Fibroblast of skin of abdomen (primary cell): ENCODE measurements around the gene COG2.
"Not testable (repeated sequence)": the region's sequence is repeated elsewhere in the genome, so short reads cannot be mapped to it uniquely, and the experiment has no call there.

Experiments
- DNase-seq: peaks from one replicate; pipeline ENCODE4 v3.0.0-alpha.2; 2013

Gene COG2

DNA sequence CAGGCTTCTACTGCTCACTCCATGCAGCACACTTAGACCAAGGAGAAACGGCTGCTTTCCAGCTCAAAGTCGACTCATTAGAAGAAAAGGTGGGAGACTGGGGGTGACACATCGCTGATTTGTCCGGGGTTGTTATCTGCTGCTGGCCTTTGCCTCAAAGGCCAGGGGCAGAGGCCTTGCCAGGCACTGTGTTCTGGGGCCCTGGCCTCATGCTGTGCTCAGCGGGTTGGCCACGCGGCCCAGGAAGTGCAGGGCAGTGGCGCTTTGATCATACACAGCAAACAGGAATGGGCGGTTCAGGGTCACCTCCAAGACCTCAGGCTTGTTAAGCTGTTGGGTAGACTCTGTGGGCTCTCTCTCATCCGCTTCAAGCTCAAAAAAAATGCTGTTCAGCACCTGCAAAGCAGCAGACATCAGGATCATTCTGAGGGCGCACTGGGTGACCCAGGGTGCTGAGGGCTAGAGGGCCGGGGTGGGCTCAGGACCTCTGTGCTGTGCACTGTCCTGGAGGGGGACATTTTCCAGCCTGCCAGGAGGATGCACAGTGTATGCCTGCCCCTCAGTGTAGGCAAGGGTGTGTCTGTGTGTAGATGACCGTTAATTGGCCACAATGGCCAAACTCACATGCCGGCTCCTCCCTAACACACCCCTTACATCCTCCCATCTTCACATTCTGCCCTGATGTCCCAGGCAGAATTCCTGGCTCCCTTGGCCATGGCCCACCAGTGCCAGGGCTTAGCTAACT, 60.8 kb downstream of the COG2 start:
- no peak for DNase-seq

DNA sequence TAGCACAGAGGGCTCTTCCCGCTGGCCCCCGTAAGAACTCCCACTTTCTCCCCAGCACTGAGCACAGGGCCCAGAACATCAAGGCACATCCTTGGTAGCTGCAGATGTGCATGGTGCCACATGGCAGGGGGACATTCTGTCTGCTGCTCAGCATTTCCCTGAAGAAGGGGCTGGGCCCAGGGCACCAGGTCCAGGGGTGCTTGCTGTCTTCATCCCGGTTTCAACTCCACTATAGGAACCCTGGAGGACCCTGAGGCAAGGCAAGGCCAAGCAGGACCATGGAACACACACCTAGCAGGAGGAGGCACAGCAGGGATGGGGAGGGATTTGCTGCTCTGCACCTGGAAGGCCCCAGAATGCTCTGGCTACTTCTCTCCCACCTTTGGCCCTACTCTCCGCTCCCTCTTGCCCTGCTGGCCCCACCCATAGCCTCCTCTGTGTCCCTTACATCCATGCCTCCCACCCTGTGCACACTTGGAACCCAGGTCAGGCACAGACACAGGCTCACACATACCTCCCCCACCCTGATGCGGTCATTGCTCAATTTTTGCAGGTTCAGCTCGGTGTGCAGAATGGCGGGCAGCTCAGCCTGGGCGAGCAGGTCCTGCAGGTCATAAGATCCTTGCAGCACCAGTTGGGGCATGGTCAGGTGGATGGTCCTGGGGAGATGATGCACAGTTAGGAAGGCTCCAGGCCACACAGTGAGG, 61.6 kb downstream of the COG2 start:
- DNase-seq = no peak

DNA sequence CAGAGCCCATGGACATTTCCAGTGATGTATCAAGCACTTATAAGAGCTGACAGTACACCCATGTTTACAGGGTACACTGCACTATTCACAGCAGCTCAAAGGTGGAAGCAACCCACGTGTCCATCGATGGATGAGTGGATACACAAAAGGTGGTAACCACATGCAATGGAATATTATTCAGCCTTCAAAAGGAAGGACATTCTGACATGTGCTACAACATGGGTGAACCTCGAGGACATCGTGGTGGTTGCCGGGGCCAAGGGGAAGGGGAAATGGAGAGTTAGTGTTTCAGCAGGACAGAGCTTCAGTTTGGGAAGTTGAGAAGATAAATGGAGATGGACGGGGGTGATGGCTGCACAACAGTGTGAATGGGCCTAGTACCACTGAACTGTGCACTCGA, 62.5 kb downstream of the COG2 start:
- no peak for DNase-seq

DNA sequence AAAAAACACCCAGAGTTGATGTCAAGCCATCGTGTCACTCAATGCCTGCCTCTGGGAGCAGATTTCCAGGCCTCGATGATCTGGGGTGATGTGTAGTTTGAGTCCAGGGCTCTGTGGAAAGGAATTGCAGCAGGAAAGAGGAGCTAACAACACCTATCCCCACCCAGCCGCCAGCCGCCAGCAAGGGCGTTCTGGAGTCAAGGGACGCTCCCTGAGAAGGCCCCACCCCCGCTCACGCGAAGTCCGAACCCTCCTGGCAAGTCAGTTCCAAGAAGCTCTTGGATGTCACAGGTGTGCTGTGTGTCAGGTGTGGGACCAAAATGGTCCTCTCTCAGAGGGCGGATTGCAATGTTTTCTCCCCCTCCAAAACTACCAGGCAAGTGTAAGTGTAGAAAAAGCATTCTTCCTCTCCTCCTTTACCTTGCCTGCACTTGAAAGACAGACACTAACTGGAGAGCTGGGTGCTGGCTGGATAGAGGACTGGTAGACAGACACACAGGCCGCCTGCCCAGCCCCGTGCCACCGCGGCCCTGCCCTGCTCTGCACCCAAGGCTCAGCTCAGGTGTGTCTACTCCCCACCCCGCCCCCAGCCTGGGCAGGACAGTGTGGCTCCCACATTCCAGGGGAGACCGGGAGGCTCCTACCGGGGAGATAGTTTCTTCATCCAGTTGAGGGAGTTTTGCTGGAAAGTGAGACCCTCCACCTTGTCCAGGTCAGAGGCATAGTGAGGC, 63.2 kb downstream of the COG2 start:
- no peak for DNase-seq

DNA sequence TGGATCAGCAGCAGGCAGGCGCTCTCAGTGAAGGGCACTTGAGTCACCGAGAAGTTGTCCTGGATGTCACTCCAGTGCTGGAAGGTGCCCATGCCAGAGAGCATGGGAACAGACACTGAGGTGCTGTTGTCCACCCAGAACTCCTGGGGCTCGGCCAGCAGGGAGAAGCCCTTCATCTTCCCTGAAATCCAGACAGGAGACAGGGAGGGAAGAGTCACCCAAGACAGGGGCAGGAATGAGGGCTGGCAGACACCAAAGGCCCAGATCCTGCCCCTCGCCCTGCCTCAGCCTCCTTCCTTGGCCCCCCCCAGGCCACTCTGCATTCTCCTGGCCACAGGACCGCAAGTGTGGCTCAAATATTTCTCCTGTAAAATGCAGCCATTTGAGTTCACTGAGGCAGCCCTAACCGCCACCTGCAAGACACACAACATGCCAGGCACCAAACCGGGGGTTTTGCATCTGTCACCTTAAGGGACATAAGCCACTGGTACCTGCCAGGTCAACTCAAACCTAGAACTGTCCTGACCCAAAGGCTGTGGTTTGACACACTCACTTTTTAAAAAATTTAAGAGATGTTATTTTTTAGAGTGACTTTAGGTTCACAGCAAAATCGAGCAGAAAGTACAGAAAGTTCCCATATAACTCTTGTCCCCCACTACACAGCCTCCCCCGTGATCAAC, 63.9 kb downstream of the COG2 start:
- no peak for DNase-seq

DNA sequence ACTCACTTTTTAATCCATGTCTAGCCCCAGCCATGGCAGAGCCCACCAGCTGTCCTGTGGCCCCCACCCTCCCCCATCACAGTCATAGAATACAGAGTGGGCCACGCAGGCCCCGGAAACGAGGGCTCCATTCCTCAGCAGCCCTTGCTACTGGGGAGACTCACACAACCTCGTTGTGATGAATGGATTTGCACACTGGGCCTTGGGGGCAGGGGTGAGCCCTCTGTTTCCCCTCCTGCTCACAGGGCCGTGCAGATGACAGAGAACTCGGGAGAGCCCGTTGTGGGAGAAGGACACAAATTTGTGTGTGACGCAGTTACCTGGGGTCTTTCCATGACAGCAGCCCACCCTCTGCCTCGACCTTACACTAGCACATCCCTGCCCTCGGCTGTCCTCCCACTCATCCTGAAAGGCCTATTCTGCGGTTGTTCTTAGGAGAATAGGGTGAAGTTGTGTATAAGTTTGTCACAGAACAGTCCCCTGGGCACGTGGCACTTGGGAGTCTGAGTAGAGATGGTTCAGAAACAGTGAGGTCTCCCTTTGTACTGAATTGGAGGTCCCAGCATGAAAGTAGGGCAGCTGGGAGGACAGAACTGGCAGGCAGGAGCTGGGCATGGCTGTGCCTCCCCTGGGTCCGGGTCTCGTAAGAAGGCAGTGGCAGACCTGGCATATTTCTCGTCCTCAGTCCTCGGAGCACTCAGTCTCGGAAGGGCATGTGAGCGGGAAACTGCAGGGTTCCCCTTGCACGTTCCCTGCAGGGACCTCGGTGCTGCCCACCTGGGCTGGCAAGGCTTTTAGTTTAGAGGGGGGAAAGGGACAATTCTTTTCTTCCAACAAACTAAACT, 64.8 kb downstream of the COG2 start:
- no peak for DNase-seq

DNA sequence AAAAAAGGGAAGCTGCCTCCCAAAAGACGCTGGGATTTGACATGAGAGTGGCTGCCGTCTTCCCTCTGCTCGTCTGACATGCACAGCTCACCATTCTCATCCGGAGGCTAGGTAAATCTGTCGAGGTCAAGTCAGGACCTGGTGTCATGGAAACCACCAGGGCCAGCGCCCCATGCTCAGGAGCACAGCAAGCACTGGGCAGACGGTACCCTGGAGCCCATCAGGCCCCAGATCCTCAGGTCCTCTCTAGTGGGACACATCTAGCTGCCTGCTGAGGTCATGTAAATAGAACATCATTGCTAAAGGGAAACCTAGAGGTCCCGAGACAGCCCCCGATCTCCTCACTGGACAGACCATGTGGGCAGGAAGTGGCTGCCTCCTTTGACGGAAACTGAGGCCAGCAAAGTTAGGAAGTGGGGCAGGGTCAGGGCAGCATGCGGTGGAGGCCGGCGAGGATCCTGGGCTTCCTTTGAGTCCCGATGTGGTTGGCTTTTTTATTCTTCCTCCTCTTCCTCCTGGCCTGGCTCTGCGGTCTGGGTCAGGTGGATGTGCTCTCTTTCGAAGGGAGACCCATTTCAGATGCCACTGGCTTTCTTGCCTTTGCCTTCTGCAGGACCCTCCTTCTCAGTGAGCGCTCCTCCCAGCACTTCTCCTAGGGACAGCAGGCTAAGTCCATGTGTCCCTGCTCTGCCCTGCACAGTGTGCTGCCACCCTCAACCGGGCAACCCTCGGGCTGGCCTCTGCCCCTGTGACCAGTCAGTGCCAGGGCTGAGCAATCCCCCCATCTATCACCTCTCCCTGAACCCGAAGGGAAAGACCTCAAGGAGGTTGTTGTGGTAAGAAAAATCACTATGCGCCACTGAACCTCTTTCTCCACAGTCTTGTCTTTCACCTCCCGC, 65.7 kb downstream of the COG2 start:
- no peak for DNase-seq

DNA sequence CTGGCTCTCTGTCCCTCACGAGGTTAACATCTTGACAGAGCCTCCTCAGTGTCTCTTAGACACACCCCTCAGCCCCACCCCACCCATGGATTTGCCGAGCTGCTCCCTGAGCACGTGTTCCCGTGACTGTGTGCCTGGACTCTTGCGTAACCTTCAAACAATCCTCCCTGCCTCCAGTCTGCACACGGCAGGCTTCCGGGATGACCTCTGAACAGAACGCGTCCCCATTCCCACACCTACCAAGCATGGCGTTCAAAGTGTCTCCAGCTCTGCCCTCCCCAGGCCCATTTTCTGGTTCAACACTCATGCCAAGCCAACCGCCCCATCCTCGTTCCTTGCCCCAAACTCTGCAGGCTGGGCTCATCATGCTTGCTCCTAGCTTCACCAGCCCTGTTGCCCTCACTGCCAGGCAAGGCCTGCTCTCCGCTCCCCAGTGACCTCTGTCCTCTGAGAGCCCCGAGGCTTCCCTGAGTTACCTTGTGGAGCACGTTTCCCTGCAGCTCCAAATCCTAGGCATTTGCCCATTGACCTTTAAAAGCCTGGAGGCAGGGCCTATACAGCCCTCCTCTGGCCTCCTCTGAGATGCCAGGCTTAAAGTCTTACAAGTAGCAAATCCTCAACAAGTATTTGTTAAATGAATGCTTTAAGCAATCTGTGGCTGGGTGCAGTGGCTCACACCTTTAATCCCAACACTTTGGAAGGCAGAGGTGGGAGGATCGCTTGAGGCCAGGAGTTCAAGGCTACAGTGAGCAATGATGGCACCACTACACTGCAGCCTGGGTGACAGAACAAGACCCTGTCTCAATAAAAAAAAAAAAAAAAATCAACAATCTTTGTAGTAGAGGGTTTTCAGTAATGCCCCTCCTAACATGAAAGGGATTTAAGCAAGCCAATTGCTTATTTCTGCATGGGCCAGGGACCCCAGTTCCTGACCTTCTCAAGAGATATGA, 66.6 kb downstream of the COG2 start:
- peak; percentile 9 for DNase-seq

DNA sequence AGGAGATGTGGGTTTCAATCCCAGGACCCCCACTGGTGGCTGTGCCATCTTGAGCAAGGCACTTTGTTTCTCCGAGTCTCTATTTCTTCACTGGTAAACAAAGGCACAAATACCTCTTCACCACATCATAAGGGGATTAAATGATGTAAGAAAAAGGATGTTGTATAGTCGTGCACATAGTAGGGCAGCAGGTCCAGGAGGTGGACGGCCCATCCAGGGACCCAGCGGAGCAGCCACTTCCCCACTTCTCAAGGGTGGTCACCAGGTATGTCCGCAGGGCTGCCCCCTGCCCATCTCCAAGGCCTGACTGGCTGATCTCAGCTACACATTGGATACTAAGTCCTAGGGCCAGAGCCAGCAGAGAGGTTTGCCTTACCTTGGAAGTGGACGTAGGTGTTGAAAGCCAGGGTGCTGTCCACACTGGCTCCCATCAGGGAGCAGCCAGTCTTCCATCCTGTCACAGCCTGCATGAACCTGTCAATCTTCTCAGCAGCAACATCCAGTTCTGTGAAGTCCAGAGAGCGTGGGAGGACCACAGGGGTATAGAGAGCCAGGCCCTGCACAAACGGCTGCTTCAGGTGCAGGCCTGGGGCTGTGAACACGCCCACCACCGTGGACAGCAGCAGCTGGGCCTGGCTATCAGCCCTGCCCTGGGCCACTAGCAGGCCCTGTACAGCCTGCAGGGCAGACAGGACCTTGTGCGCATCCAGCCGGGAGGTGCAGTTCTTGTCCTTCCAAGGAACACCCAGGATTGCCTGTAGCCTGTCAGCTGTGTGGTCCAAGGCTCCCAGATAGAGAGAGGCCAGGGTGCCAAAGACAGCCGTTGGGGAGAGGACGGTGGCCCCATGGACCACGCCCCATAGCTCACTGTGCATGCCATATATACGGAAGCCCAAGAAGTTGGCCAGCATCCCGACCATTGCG, 67.6 kb downstream of the COG2 start:
- no peak for DNase-seq

DNA sequence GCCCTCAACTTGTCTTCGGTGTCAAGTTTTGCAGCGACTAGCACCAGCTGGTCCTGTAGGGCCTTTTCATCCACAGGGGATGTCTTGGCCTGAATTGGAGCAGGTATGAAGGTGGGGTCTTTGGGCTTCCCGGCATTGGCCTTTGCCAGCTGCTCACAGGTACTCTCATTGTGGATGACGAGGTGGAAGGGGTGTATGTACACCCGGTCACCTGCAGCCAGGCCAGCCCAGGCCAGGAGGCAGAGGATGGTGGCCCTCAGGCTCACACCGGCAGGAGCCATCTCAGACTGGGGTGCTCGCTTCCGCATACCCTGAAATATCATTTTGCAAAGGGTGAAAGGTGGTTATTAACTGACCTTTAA, 68.2 kb downstream of the COG2 start:
- no peak for DNase-seq

DNA sequence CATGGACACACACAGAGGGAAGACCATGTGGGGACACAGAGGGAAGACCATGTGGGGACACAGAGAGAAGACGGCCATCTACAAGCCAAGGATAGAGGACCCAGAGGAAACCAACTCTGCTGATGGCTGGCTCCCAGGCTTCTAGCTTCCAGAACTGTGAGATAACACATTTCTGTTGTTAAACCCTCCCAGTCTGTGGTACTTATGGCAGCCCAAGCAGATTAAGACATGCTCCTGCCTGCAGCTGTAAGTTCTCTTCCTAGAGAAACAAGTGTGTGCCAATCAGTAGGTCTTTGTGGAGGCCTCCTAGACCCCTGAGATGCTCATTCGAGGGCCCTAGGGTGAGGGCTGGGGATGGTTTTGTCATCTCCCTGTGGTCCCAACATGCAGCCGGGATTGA, 69.0 kb downstream of the COG2 start:
- no peak for DNase-seq

DNA sequence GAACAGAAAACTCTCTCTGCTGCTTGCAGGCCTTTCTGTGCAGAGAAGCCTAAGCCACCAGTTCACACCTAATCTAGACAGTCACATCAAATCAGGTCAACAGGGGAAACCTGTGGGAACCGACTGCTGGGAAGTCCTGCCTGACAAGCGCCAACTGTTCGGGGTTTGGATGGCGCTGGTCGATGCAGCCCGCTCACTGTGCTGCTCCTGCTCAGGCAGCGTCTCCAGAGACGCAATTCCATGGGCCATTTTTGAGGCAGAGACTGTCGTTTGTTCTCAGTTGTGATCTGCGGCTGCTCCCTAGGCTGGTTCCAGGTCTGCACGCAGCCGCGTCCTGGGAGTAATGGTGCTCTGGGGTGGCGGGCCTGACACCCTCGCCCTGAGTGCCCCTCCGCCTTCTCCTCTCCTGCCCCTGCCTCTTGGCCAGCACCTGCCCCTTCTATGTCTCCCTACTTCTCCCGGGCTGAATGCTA, 70.2 kb downstream of the COG2 start:
- no peak for DNase-seq

DNA sequence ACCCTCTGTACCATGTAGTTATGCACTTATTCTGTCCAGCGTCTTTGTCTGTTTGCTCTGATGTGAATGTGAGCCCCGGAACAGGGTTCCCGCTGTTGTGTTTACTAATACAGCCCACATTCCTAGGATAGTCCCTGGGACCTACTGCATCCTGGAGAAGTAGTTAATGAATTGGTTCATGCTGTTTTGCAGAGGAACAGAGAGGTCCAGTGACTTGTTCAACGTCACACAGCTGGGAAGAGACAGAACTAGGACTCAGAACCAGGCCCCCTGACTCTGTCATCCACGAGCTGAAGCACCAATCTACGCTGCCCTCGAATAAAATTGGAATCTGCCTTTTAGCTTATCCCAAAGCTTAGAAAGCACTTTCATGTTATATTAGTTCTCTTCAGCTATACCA, 70.9 kb downstream of the COG2 start:
- DNase-seq = no peak

DNA sequence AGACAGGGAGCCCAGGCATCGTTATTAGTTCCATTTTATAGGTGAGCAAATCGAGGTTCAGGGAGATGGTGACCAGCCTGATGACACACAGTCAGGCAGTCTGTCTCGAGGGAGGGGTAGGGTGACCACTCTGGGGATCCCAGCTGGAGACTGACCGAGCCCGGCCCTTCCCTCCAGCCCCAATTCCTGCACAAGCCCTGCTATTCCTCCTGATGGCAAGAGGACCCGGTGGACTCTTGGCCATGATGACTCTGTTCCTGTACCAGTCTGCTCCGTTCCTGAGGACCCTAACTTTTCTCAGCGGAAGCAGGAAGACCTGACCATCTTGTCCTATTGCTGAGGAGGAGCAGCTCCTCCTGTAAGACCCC, 71.2 kb downstream of the COG2 start:
- no peak for DNase-seq

DNA sequence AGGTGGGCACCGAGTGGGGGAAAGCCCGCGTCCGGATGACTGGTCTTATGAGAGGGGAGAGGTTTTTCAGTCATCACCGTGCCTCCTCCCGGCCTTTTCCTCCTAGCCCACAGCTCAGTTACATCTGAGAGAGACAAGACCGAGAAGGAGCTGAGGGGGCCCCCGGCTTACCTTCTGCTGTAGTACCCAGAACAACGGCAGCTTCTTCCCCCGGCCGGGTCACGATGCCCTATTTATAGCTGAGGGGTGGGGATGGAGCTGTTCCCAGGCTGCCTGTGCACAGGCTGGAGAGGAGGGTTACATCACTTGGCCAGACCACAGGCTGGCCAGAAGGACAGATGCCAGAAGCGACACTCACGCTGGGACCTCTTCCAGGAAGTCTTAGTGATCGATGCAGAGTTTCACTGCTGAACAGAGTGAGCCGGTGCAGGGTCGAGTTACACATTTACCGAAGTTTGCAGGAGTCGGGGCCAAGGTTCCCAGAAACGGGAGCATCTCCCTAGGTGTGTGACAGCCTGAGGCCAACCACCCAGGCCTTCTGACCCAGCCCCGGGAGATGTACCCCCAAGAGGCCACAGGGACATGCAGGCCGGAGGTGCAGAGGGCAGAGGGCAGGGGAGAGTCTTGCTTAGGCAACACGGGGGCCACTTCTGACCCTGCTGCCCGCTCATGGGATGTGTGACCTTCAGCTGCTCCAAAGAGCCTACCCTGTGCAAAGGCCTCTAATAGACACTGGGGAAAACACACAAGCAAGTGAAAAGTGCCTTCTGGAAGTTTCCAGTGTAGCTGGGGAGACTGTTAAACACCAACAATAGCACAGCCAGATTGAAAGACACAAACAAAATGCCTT, 71.9 kb downstream of the COG2 start, which contains the start of gene AGT:
Gene AGT (minus strand): TSS at position 208 of the 850 bp plus-strand sequence. CDS start 3,299 bp downstream, outside the sequence.
- DNase-seq = peak; percentile 76

DNA sequence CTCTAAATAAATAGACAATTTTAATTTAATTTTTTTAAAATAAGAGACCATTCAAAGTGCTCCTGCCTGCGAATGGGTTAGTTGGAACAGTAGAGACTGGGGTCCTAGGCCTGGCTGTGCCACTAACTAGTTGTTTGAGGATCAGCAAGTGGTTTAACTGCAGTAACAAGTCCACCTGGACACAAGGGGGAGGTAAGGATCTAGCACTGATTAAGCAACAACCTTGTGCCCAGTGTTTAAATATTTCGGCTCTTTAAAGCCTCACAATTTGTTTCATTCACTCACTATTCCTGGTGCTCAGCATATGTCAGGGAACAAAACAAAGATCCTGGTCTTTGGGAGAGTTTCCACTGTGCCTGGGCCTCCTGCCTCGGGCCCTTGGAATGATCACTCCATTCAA, 73.2 kb downstream of the COG2 start:
- DNase-seq = no peak

DNA sequence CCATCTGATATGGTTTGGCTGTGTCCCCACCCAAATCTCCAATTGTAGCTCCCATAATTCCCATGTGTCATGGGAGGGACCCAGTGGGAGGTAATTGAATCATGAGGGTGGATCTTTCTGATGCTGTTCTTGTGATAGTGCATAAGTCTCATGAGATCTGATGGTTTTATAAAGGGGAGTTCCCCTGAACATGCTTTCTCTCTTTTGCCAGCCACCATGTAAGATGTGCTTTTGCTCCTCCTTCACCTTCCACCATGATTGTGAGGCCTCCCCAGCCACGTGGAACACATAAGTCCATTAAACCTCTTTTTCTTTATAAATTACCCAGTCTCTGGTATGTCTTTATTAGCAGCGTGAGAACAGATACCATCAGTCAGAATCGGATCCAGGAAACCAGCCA, 74.2 kb downstream of the COG2 start:
- not testable (repeated sequence) for DNase-seq

DNA sequence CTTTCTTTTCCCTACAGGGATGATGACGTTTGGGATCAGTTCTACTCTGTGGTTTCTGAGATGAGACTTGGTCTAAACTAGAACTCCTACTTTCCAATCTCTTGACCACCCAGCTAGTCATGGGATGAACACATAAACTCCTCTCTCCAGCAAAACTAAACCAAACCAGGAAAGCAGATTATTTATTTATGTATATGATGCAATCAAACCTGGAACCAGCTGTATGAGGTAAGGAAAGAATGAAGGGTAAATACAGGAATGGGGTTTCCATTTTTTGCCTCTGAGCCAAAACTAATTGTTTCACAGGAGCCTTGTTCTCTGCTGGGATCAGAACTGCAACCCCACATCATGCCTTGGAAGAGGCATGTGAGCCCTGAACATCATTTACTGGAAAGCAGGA, 75.0 kb downstream of the COG2 start:
- peak; percentile 9 for DNase-seq
